ENCODE data around the gene RAB3B.

DNA sequence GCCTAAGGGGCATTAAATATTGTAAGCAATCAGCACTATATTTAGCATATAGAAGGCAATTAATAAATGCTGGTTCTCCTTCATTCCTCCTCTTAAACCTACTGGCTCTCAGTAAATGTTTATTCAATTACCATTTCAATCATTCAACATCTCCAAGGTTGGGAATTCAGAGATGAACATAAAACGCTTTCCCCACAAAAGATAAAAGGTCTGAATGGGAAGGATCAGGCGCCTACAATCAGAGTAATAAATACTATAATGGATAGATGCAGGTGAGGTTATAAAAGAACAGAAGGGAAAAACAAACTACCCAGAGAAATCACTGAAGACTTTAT lies 43.5 kb upstream of the RAB3B start:
- TF ChIP-seq, protein P1, sequence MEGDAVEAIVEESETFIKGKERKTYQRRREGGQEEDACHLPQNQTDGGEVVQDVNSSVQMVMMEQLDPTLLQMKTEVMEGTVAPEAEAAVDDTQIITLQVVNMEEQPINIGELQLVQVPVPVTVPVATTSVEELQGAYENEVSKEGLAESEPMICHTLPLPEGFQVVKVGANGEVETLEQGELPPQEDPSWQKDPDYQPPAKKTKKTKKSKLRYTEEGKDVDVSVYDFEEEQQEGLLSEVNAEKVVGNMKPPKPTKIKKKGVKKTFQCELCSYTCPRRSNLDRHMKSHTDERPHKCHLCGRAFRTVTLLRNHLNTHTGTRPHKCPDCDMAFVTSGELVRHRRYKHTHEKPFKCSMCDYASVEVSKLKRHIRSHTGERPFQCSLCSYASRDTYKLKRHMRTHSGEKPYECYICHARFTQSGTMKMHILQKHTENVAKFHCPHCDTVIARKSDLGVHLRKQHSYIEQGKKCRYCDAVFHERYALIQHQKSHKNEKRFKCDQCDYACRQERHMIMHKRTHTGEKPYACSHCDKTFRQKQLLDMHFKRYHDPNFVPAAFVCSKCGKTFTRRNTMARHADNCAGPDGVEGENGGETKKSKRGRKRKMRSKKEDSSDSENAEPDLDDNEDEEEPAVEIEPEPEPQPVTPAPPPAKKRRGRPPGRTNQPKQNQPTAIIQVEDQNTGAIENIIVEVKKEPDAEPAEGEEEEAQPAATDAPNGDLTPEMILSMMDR (IDR thresholded peaks at IDR 0.05), result no peak
- TF ChIP-seq EZH2phosphoT487 (IDR thresholded peaks at IDR 0.05), result no peak
- no peak for TF ChIP-seq EZH2 (IDR thresholded peaks at IDR 0.05)
